ENCODE data around the gene DOK6. TPM values are rescaled to one million over a fixed set of nuclear protein-coding genes. Genes with fewer than 3 reads are reported as not detected.
A peak's percentile ranks its signal among the peaks of the same experiment; 100 is the strongest.

The DOK6 gene
- total RNA-seq, 1 experiment from 2014 or later, result 4.1 TPM

- H3K4me3 Mint-ChIP-seq, result peak overlapping the region; percentile 83
- DNase-seq (ENCODE audit: low spot score) (no peak), ATAC-seq (peak; percentile 29)
- H3K27ac Mint-ChIP-seq, result peak overlapping the region; percentile 73; the same call in 1 of the 2 replicates
- ChIA-PET CTCF (no interaction called here), POLR2A (no interaction called here)
- no peaks in the 10 kb centered on the region for H3K9me3 Mint-ChIP-seq
- H3K4me1 Mint-ChIP-seq, result peaks cover 43% of the 10 kb centered on the region
- peaks cover 43% of the 10 kb centered on the region for H3K27me3 Mint-ChIP-seq (ENCODE audit: low read depth)
- no peaks in the 10 kb centered on the region for H3K36me3 Mint-ChIP-seq
- TF ChIP-seq CTCF (IDR thresholded peaks at IDR 0.05), result no peak
- no peak for TF ChIP-seq NFE2L1 (CRISPR knock-in tag; IDR thresholded peaks at IDR 0.05)
- no peak for TF ChIP-seq CREB1 (CRISPR knock-in tag; IDR thresholded peaks at IDR 0.05)
- no peak for TF ChIP-seq ZNF232 (CRISPR knock-in tag; IDR thresholded peaks at IDR 0.05)
- TF ChIP-seq FOXP1 (CRISPR knock-in tag; IDR thresholded peaks at IDR 0.05; ENCODE audit: borderline replicate concordance), result no peak
- TF ChIP-seq ZBTB43 (CRISPR knock-in tag; IDR thresholded peaks at IDR 0.05), result no peak
- TF ChIP-seq ZNF425 (CRISPR knock-in tag; conservative IDR thresholded peaks at IDR 0.05), result no peak
Measured at GRCh38 chr18:69399253-69399652, 1.4 kb upstream of the DOK6 start.

- CTCF ChIA-PET, result interaction anchor here (1.6 kb wide), 1 partner anchor 68 kb away, joined by 4 read pairs; no protein-coding TSS in a partner anchor
- POLR2A ChIA-PET, result no interaction called here
- H3K4me3 Mint-ChIP-seq, result peak overlapping the region; percentile 70; the same call in 1 of the 2 replicates
- peak; percentile 20 for ATAC-seq
- DNase-seq (ENCODE audit: low spot score), result no peak
- no peaks in the 10 kb centered on the region for H3K9me3 Mint-ChIP-seq
- peaks cover 53% of the 10 kb centered on the region for H3K27me3 Mint-ChIP-seq (ENCODE audit: low read depth)
- TF ChIP-seq E2F5 (CRISPR knock-in tag; IDR thresholded peaks at IDR 0.05) (no peak), ZNF671 (CRISPR knock-in tag; IDR thresholded peaks at IDR 0.05) (no peak), TEAD4 (CRISPR knock-in tag; IDR thresholded peaks at IDR 0.05) (no peak), OVOL2 (CRISPR knock-in tag; IDR thresholded peaks at IDR 0.05; ENCODE audit: borderline replicate concordance) (no peak), HMGXB4 (CRISPR knock-in tag; IDR thresholded peaks at IDR 0.05) (no peak)
- no peak overlapping the region for H3K27ac Mint-ChIP-seq
- H3K36me3 Mint-ChIP-seq, result no peaks in the 10 kb centered on the region
- H3K4me1 Mint-ChIP-seq, result peaks cover 43% of the 10 kb centered on the region
Measured at GRCh38 chr18:69400976-69401225, 213 bp downstream of the DOK6 start.

GRCh38 chr18:69401226-69401971 is 711 bp downstream of the DOK6 start:
- POLR2A ChIA-PET, result no interaction called here
- H3K36me3 Mint-ChIP-seq, result no peaks in the 10 kb centered on the region
- no peak overlapping the region for H3K27ac Mint-ChIP-seq
- 0 out of 2 replicates have a peak, but pooled peaks have one; percentile 52 for TF ChIP-seq HMGXB4 (CRISPR knock-in tag; IDR thresholded peaks at IDR 0.05)
- TF ChIP-seq, protein P1, sequence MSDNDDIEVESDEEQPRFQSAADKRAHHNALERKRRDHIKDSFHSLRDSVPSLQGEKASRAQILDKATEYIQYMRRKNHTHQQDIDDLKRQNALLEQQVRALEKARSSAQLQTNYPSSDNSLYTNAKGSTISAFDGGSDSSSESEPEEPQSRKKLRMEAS (CRISPR knock-in tag; IDR thresholded peaks at IDR 0.05), result 0 out of 2 replicates have a peak, but pooled peaks have one; percentile 33
- TF ChIP-seq E2F5 (CRISPR knock-in tag; IDR thresholded peaks at IDR 0.05), result no peak
- peak; percentile 36 for DNase-seq (ENCODE audit: low spot score)
- H3K4me3 Mint-ChIP-seq, result peak overlapping the region; percentile 70
- peaks cover 53% of the 10 kb centered on the region for H3K27me3 Mint-ChIP-seq (ENCODE audit: low read depth)
- peak; percentile 10 for ATAC-seq
- H3K9me3 Mint-ChIP-seq, result no peaks in the 10 kb centered on the region
- CTCF ChIA-PET, result interaction anchor here (1.6 kb wide), 1 partner anchor 68 kb away, joined by 4 read pairs; no protein-coding TSS in a partner anchor
- peaks cover 43% of the 10 kb centered on the region for H3K4me1 Mint-ChIP-seq

Measured in WTC11 (cell line).